SH-SY5Y (cell line): ENCODE data around the gene ATXN7L3.

Source experiments
- GATA2 ChIP-seq: IDR thresholded peaks from 2 replicates; pipeline ENCODE4 v1.6.1; 2011; ENCODE audit warnings: mild to moderate bottlenecking, low read depth, low read length
- GATA3 ChIP-seq: IDR thresholded peaks from 2 replicates; pipeline ENCODE4 v1.6.1; 2011; ENCODE audit warnings: low read depth, mild to moderate bottlenecking, low read length, moderate library complexity

- TF ChIP-seq GATA3 (no peak), GATA2 (no peak)
These were observed 22.1 kb upstream of the ATXN7L3 start for GRCh38 chr17:44221862-44222111.
